ENCODE data around the gene DLG2. TPM values are rescaled to one million over a fixed set of nuclear protein-coding genes. Genes with fewer than 3 reads are reported as not detected.

DLG2 gene
- polyA plus RNA-seq, 1 experiment = 0.68 TPM

DNA sequence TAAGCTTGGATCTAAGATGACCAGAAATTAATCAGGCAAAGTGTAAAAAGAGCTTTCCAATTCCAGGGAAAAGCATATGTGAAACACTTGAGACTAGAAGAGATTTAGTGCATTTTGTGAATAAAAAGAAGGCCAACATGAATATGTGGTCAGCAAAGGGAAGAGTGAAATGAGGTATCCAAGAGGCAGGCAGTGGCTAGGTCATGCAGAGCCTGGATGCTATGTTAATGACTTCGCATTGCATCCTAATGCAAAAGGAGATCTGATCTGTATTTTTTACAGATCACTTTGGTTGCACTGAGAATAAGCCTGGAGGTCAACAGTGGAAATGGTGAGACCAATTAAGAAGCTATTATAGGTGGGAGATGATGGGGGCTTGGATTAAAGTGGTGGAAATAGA lies 1699.7 kb downstream of the DLG2 start:
- DNase-seq (ENCODE audit: low read depth, low spot score) = no peak
- TF ChIP-seq, protein P1, sequence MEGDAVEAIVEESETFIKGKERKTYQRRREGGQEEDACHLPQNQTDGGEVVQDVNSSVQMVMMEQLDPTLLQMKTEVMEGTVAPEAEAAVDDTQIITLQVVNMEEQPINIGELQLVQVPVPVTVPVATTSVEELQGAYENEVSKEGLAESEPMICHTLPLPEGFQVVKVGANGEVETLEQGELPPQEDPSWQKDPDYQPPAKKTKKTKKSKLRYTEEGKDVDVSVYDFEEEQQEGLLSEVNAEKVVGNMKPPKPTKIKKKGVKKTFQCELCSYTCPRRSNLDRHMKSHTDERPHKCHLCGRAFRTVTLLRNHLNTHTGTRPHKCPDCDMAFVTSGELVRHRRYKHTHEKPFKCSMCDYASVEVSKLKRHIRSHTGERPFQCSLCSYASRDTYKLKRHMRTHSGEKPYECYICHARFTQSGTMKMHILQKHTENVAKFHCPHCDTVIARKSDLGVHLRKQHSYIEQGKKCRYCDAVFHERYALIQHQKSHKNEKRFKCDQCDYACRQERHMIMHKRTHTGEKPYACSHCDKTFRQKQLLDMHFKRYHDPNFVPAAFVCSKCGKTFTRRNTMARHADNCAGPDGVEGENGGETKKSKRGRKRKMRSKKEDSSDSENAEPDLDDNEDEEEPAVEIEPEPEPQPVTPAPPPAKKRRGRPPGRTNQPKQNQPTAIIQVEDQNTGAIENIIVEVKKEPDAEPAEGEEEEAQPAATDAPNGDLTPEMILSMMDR (IDR thresholded peaks at IDR 0.05; ENCODE audit: low read depth, low read length) = no peak
- POLR2A ChIA-PET = no interaction called here
- Histone ChIP-seq H3K27ac (ENCODE audit: low read depth, low read length) (no peak overlapping the region), H3K27me3 (ENCODE audit: control insufficient read depth, insufficient read depth, low read length) (no peaks in the 10 kb centered on the region), H3K4me3 (ENCODE audit: low read depth, low read length) (no peak overlapping the region), H3K9me3 (ENCODE audit: control insufficient read depth, insufficient read depth, low read length) (no peaks in the 10 kb centered on the region)
- CTCF ChIA-PET = no interaction called here

DNA sequence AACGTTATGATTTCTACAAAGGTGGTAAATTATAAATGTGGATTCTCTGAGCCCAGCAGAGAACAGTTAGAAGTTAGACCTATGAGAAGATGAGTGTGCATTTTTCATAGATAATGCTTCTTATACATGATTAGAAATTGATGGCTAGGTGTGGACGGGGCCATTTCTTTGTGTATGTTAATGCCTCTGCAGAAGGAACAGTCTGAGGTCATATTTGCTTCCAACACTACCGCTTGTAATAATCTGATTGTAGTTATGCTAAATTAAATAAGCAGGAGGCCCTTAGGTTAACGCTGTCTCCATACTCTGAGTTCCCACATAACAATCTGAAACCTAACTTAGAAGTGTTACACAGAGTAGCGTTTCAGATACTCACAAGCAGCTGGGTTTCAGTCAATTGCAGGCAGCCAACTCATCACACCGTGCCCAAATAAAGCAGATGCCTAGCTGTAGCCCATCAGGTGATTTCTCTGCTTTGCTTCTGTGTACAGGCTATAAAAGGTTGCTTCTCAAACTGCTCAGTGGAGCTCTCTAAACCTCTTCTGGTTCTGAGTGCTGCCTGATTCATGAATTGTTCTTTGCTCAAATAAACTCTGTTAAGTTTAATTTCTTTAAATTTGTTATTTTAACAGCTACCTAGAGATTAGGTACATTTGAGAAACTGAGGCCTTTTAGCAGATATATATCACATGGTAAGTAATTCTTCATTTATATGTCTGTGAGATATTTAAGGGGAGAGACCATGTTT lies 1702.2 kb downstream of the DLG2 start:
- POLR2A ChIA-PET = no interaction called here
- TF ChIP-seq, protein P1 (IDR thresholded peaks at IDR 0.05; ENCODE audit: low read depth, low read length) = no peak
- Histone ChIP-seq H3K27me3 (ENCODE audit: control insufficient read depth, insufficient read depth, low read length) (no peaks in the 10 kb centered on the region), H3K4me3 (ENCODE audit: low read depth, low read length) (no peak overlapping the region), H3K9me3 (ENCODE audit: control insufficient read depth, insufficient read depth, low read length) (no peaks in the 10 kb centered on the region), H3K27ac (ENCODE audit: low read depth, low read length) (no peak overlapping the region)
- CTCF ChIA-PET = no interaction called here
- no peak for DNase-seq (ENCODE audit: low read depth, low spot score)

DNA sequence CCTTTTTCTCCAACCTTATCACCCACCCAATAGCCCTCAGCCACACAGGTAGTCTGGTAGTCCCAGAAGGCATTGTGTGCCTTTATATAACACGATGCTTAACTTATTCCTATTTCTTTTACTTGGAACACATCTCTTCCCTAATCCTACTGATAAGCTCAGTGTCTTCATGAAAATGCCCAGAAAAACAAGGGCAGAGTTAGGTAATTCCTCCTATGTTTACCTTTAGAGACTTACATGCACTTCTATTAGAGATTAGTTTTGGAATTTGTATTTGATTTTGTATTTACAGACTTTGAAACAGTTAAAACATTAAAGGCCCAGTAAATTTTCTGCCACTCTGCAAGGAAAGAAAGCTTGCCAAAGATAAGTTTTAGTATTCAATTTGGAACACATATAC lies 1703.2 kb downstream of the DLG2 start:
- POLR2A ChIA-PET = no interaction called here
- CTCF ChIA-PET = no interaction called here
- no peak for DNase-seq (ENCODE audit: low read depth, low spot score)

DNA sequence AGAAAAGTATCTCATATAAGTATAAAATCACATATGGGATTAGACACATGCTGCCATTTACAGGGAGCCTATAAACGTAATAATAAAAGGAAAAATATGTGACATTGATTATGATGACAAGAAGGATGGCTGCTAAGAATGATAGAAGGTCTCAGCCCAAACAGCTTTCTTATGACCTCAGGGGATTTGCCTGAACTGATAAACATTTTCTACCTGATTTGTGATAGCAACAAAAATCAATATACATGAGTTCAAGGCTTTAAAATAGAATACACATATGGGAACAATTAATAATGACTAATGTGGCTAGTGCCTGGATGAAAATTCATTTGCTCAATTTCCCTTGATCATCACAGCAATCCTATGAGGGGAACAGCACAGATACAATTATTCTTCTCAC lies 1704.2 kb downstream of the DLG2 start:
- DNase-seq (ENCODE audit: low read depth, low spot score) = no peak
- ChIA-PET POLR2A (no interaction called here), CTCF (no interaction called here)
- TF ChIP-seq, protein P1 (IDR thresholded peaks at IDR 0.05; ENCODE audit: low read depth, low read length) = no peak
- Histone ChIP-seq H3K4me3 (ENCODE audit: low read depth, low read length) (no peak overlapping the region), H3K9me3 (ENCODE audit: control insufficient read depth, insufficient read depth, low read length) (no peaks in the 10 kb centered on the region), H3K27me3 (ENCODE audit: control insufficient read depth, insufficient read depth, low read length) (no peaks in the 10 kb centered on the region), H3K27ac (ENCODE audit: low read depth, low read length) (no peak overlapping the region)

More for the DNA sequence above, 1703.2 kb downstream of the DLG2 start:
- Histone ChIP-seq H3K4me3 (ENCODE audit: low read depth, low read length) (no peak overlapping the region), H3K27me3 (ENCODE audit: control insufficient read depth, insufficient read depth, low read length) (no peaks in the 10 kb centered on the region), H3K9me3 (ENCODE audit: control insufficient read depth, insufficient read depth, low read length) (no peaks in the 10 kb centered on the region), H3K27ac (ENCODE audit: low read depth, low read length) (no peak overlapping the region)
- TF ChIP-seq, protein P1 (IDR thresholded peaks at IDR 0.05; ENCODE audit: low read depth, low read length) = no peak

DNA sequence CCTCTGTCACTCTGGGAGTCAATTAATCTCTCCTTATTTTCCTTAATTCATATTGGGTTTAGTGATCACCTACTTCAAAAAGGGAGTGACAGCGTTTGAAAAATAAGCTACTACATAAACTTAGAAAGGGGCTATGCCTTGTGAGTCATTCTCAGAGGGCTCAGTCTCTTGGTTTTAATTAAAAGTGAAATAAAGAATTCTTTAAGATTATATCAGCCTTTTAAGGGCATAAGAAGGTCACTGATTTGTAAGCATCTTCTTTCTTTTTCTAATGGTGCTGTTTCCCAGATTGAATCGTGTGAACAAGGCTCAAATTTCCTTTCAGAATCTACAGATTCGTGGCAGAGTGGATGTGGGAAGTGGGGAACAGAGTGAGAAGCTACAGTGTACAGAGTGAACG lies 1704.8 kb downstream of the DLG2 start:
- Histone ChIP-seq H3K27me3 (ENCODE audit: control insufficient read depth, insufficient read depth, low read length) (no peaks in the 10 kb centered on the region), H3K9me3 (ENCODE audit: control insufficient read depth, insufficient read depth, low read length) (no peaks in the 10 kb centered on the region), H3K4me3 (ENCODE audit: low read depth, low read length) (no peak overlapping the region), H3K27ac (ENCODE audit: low read depth, low read length) (no peak overlapping the region)
- TF ChIP-seq, protein P1 (IDR thresholded peaks at IDR 0.05; ENCODE audit: low read depth, low read length) = no peak
- DNase-seq (ENCODE audit: low read depth, low spot score) = no peak
- CTCF ChIA-PET = interaction anchor here (1.1 kb wide), 1 partner anchor 86 kb away, joined by 3 read pairs; no protein-coding TSS in a partner anchor
- POLR2A ChIA-PET = no interaction called here
